ENCODE results near the gene PDPK1. TPM values are rescaled to one million over a fixed set of nuclear protein-coding genes. Genes with fewer than 3 reads are reported as not detected.
"Not testable (repeated sequence)": the region's sequence is repeated elsewhere in the genome, so short reads cannot be mapped to it uniquely, and the experiment has no call there.

The PDPK1 gene
- total RNA-seq, 3 donors from 2014 or later (not counting 1 experiment from before 2014, with no cell fraction given) = 63.1 to 80.7 (median 73.5) TPM

DNA sequence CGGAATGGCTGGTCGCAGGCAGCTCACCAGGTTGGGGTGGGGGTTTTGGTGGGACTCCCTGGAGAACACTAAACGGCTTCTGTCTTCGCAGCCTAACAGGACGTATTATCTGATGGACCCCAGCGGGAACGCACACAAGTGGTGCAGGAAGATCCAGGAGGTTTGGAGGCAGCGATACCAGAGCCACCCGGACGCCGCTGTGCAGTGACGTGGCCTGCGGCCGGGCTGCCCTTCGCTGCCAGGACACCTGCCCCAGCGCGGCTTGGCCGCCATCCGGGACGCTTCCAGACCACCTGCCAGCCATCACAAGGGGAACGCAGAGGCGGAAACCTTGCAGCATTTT is 59.7 kb downstream of the PDPK1 start:
- DNase-seq (no peak), ATAC-seq (no peak)
- H3K36me3 ChIP-seq (ENCODE audit: control insufficient read depth, insufficient read depth, low read length) = peaks cover 34% of the 10 kb centered on the region
- Mint-ChIP-seq H3K9me3 (no peaks in the 10 kb centered on the region), H3K27ac (no peak overlapping the region), H3K4me1 (peaks cover 10 to 13% of the 10 kb centered on the region in 2 donors), H3K27me3 (ENCODE audit: low read depth in 2 of 2) (no peaks in the 10 kb centered on the region), H3K4me3 (no peak overlapping the region), H3K36me3 (no peaks in the 10 kb centered on the region)
- no peak overlapping the region for H3K27ac ChIP-seq (ENCODE audit: low read length)
- no peaks in the 10 kb centered on the region for H3K27me3 ChIP-seq (ENCODE audit: control insufficient read depth, insufficient read depth, low read length)
- H3K4me1 ChIP-seq (ENCODE audit: control insufficient read depth, insufficient read depth, low read length) = peaks cover 13% of the 10 kb centered on the region
- WGBS (ENCODE audit: insufficient coverage) = over 99% methylated on average over 22 of the region's 22 CpGs
- TF ChIP-seq, protein P1, sequence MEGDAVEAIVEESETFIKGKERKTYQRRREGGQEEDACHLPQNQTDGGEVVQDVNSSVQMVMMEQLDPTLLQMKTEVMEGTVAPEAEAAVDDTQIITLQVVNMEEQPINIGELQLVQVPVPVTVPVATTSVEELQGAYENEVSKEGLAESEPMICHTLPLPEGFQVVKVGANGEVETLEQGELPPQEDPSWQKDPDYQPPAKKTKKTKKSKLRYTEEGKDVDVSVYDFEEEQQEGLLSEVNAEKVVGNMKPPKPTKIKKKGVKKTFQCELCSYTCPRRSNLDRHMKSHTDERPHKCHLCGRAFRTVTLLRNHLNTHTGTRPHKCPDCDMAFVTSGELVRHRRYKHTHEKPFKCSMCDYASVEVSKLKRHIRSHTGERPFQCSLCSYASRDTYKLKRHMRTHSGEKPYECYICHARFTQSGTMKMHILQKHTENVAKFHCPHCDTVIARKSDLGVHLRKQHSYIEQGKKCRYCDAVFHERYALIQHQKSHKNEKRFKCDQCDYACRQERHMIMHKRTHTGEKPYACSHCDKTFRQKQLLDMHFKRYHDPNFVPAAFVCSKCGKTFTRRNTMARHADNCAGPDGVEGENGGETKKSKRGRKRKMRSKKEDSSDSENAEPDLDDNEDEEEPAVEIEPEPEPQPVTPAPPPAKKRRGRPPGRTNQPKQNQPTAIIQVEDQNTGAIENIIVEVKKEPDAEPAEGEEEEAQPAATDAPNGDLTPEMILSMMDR (IDR thresholded peaks at IDR 0.05) = no peak
- intact Hi-C loops (cut with micrococcal nuclease) = no loop called here
- H3K4me3 ChIP-seq (ENCODE audit: low read length) = no peak overlapping the region
- H3K9me3 ChIP-seq (ENCODE audit: control insufficient read depth, insufficient read depth, low read length) = no peaks in the 10 kb centered on the region

DNA sequence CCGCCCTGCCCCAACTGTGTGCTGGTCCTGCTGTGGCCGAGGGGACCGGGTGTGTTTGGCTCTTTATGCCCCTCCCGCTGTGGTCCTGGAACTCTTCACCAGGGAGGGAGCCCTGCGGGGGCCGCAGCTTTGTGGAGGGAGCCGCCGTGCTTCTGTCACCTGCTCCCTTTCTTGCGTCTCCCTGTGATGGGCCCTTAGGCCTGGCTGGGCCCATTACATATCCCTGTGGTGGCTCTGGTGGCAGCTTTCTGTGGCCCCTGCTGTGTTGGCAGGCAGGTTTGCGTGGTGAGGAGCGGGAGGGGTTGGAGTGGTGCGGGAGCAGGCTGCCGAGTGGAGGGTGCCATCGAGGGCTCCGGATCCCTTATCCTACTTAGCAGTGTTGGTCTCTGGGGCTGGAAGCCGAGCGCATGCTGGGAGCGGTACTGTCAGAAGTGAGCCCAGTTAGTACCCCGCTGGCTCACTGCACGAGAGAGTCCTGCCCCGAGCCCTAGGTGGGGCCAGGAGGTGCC is 60.4 kb downstream of the PDPK1 start:
- H3K4me3 Mint-ChIP-seq = no peak overlapping the region
- H3K27ac ChIP-seq (ENCODE audit: low read length) = no peak overlapping the region
- H3K27me3 ChIP-seq (ENCODE audit: control insufficient read depth, insufficient read depth, low read length) = no peaks in the 10 kb centered on the region
- no peak overlapping the region for H3K4me3 ChIP-seq (ENCODE audit: low read length)
- H3K36me3 ChIP-seq (ENCODE audit: control insufficient read depth, insufficient read depth, low read length) = peaks cover 34% of the 10 kb centered on the region
- intact Hi-C loops (cut with micrococcal nuclease) = no loop called here
- H3K4me1 Mint-ChIP-seq = peaks cover 8 to 11% of the 10 kb centered on the region in 2 donors
- ATAC-seq (no peak), DNase-seq (no peak)
- no peaks in the 10 kb centered on the region for H3K9me3 Mint-ChIP-seq
- H3K36me3 Mint-ChIP-seq = no peaks in the 10 kb centered on the region
- TF ChIP-seq, protein P1 (IDR thresholded peaks at IDR 0.05) = no peak
- H3K9me3 ChIP-seq (ENCODE audit: control insufficient read depth, insufficient read depth, low read length) = no peaks in the 10 kb centered on the region
- H3K27me3 Mint-ChIP-seq (ENCODE audit: low read depth in 2 of 2) = no peaks in the 10 kb centered on the region
- peaks cover 9% of the 10 kb centered on the region for H3K4me1 ChIP-seq (ENCODE audit: control insufficient read depth, insufficient read depth, low read length)
- 97% methylated on average over 21 of the region's 21 CpGs for WGBS (ENCODE audit: insufficient coverage)
- no peak overlapping the region for H3K27ac Mint-ChIP-seq

DNA sequence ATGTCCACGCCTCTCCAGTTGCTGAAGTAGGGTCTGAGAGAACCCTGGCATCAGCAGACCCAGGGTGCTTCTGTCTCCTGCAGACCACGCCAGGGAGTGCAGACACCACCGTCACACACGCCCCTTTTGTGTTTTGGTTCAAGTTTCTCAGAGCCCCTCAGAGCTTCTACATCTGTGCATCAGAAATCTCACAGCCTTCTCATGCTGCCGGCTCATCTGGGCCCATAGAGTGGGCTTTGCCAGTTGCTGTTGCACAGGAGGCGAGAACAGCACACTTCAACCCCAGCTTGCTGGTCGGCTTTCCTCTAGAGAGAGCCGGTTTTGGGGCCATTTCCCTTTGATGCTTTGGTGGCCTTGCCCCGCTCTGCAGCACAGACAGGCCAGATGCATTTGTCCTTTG is 60.9 kb downstream of the PDPK1 start:
- H3K4me3 Mint-ChIP-seq = no peak overlapping the region
- no peaks in the 10 kb centered on the region for H3K36me3 Mint-ChIP-seq
- Histone ChIP-seq H3K4me1 (ENCODE audit: control insufficient read depth, insufficient read depth, low read length) (peaks cover 9% of the 10 kb centered on the region), H3K4me3 (ENCODE audit: low read length) (no peak overlapping the region), H3K27ac (ENCODE audit: low read length) (no peak overlapping the region), H3K9me3 (ENCODE audit: control insufficient read depth, insufficient read depth, low read length) (no peaks in the 10 kb centered on the region), H3K36me3 (ENCODE audit: control insufficient read depth, insufficient read depth, low read length) (peaks cover 33% of the 10 kb centered on the region), H3K27me3 (ENCODE audit: control insufficient read depth, insufficient read depth, low read length) (no peaks in the 10 kb centered on the region)
- H3K27ac Mint-ChIP-seq = no peak overlapping the region
- ATAC-seq (no peak), DNase-seq (no peak)
- no peaks in the 10 kb centered on the region for H3K9me3 Mint-ChIP-seq
- TF ChIP-seq, protein P1 (IDR thresholded peaks at IDR 0.05) = no peak
- no peaks in the 10 kb centered on the region for H3K27me3 Mint-ChIP-seq (ENCODE audit: low read depth in 2 of 2)
- peaks cover 6 to 11% of the 10 kb centered on the region in 2 donors for H3K4me1 Mint-ChIP-seq
- WGBS (ENCODE audit: insufficient coverage) = 96% methylated on average over 9 of the region's 9 CpGs
- intact Hi-C loops (cut with micrococcal nuclease) = no loop called here

DNA sequence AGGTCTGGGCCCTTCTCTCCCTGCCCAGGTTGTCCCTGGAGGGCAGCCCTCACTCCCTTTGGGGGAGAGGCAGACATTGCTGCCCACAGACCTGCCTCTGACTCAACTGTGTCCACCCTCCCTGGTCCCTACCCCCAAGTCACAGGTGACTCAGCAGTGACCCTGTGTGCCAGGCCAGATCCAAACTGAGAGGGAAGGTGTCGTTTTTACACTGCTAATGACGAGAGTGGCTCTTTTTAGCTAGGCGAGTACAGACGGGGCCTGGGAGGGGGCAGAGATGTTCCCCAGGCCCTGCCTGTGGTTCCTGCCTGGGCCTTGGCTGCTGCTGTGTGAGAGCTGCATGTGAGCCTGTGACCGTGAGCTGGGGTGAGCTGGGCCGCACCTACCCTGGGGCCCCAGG is 61.3 kb downstream of the PDPK1 start:
- not testable (repeated sequence) for H3K27me3 Mint-ChIP-seq (ENCODE audit: low read depth in 2 of 2)
- peaks cover 33% of the 10 kb centered on the region for H3K36me3 ChIP-seq (ENCODE audit: control insufficient read depth, insufficient read depth, low read length)

DNA sequence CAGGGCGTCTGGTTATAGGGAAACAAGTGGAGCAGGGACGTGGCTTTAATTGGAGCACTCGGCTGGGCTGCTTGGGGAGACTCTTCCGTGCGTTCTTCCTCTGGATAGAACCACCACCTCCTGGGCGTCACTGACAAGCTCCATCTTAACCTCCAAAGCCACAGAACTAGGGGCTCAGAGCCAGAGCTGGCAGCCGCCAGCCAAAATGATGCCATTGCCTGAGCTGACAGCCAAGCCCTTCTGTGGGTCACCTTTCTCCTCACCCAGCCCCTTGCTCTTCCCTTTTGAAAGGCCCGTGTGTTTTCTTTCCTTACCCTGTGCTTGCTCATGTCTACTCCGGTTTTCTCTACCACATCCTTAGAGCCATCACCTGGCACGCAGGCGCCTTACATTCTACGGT is 62.0 kb downstream of the PDPK1 start:
- H3K4me1 ChIP-seq (ENCODE audit: control insufficient read depth, insufficient read depth, low read length); intact Hi-C loops (cut with micrococcal nuclease); H3K9me3 ChIP-seq (ENCODE audit: control insufficient read depth, insufficient read depth, low read length); H3K4me3 Mint-ChIP-seq; H3K27me3 ChIP-seq (ENCODE audit: control insufficient read depth, insufficient read depth, low read length); H3K4me3 ChIP-seq (ENCODE audit: low read length); H3K27ac ChIP-seq (ENCODE audit: low read length); H3K9me3 Mint-ChIP-seq; H3K27me3 Mint-ChIP-seq (ENCODE audit: low read depth in 2 of 2); H3K27ac Mint-ChIP-seq; DNase-seq; H3K36me3 Mint-ChIP-seq; ATAC-seq: not testable (repeated sequence)
- H3K36me3 ChIP-seq (ENCODE audit: control insufficient read depth, insufficient read depth, low read length) = peaks cover 33% of the 10 kb centered on the region
- whole genome bisulfite sequencing (ENCODE audit: insufficient coverage) = 100% methylated on average over 6 of the region's 12 CpGs
- H3K4me1 Mint-ChIP-seq = peaks cover 9 to 13% of the 10 kb centered on the region in 2 donors

More for the DNA sequence above, 61.3 kb downstream of the PDPK1 start:
- H3K27ac ChIP-seq (ENCODE audit: low read length); H3K9me3 Mint-ChIP-seq; H3K27ac Mint-ChIP-seq; DNase-seq; ATAC-seq; H3K4me1 ChIP-seq (ENCODE audit: control insufficient read depth, insufficient read depth, low read length); H3K9me3 ChIP-seq (ENCODE audit: control insufficient read depth, insufficient read depth, low read length); H3K27me3 ChIP-seq (ENCODE audit: control insufficient read depth, insufficient read depth, low read length); intact Hi-C loops (cut with micrococcal nuclease); H3K4me3 ChIP-seq (ENCODE audit: low read length); H3K36me3 Mint-ChIP-seq; H3K4me3 Mint-ChIP-seq: not testable (repeated sequence)
- H3K4me1 Mint-ChIP-seq = peaks cover 7 to 13% of the 10 kb centered on the region in 2 donors
- WGBS (ENCODE audit: insufficient coverage) = 94% methylated on average over 3 of the region's 6 CpGs

DNA sequence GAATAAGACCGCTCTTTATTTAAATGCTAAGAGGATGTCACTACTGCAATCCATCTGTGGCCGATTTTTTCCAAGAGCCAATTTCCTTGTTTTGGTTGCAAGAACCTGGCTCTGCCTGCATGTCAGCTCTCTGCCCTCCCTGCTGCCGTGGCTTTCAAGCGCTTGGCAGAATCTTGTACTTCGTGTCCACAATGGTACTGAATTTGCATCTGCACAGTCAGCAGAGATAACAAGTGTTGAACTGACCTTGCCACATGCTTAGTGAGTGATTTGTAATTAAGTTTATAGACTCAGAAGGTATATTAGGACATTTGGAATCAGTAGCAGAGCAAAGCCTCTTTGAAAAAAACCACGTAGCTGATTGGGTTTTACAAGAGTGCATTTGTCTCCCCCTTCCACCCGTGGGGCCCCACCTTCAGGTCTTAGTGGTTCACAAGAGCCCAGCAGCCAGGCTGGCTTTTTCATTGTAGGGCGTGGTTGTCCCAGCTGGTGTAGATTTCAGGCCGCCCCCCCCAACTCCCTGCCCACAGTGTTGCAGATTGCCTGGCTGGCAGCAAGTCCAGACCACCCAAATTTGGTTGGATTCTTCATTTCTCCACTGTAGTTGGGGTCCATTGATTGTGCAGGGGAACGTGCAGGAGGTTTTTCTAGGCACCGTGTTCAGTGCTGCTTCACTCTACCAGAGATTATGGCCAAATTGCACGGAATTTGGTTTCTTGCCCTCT is 63.6 kb downstream of the PDPK1 start:
- peaks cover 23% of the 10 kb centered on the region for H3K36me3 ChIP-seq (ENCODE audit: control insufficient read depth, insufficient read depth, low read length)
- Mint-ChIP-seq H3K4me1 (peaks cover 9 to 13% of the 10 kb centered on the region in 2 donors), H3K27ac (peak overlapping the region in 1 of 2 donors; percentile 36)
- H3K9me3 ChIP-seq (ENCODE audit: control insufficient read depth, insufficient read depth, low read length); H3K27ac ChIP-seq (ENCODE audit: low read length); H3K9me3 Mint-ChIP-seq; H3K4me3 Mint-ChIP-seq; H3K36me3 Mint-ChIP-seq; H3K4me3 ChIP-seq (ENCODE audit: low read length); DNase-seq; H3K27me3 ChIP-seq (ENCODE audit: control insufficient read depth, insufficient read depth, low read length); intact Hi-C loops (cut with micrococcal nuclease); ATAC-seq; H3K27me3 Mint-ChIP-seq (ENCODE audit: low read depth in 2 of 2): not testable (repeated sequence)
- peaks cover 10% of the 10 kb centered on the region for H3K4me1 ChIP-seq (ENCODE audit: control insufficient read depth, insufficient read depth, low read length)
- 93% methylated on average over 9 of the region's 12 CpGs for WGBS (ENCODE audit: insufficient coverage)

Data from natural killer cell (primary cell).